GM13976 (cell line): ENCODE data around the gene SUPT3H.

Experiments
- DNase-seq: peaks from one replicate; pipeline ENCODE4 v3.0.0; 2012; ENCODE audit warnings: low spot score
- in situ Hi-C: fragments of 300-500 bp; cut with MboI; formaldehyde crosslinking; loops from one replicate; pipeline ENCODE4 v1.12.0; 2022; ENCODE audit warnings: low sequenced_read_pairs, mixed read lengths, inconsistent platforms; ENCODE audit not compliant: unreplicated experiment
- TF ChIP-seq, protein P1 (sequence below): IDR thresholded peaks from 2 replicates; pipeline ENCODE4 v1.5.1; 2012; ENCODE audit warnings: borderline replicate concordance, mild to moderate bottlenecking; ENCODE audit not compliant: insufficient read depth; ENCODE audit errors: extremely low read depth, missing control alignments, control extremely low read depth

SUPT3H gene

DNA sequence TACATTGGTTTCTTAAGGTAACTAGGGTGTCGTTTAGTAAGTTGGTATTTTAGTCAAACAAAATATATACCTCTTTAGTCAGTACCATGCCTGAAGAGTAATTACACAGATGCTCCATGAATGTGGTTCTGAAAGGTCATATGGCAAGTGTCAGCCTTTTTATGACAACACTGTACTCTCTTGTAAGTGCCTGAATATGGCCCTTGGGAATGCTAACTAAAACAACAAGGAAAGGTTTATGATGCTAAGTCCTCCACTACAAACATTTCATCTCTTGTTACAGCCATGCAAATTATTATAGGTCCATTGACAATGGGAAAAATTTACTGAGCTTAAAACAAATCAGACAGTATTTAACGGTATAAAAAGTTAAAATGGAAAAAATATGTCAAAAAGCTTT is 39.0 kb upstream of the SUPT3H start:
- in situ Hi-C loops: loop anchor here (25.0 kb wide), 1 partner anchor 754 kb away; no protein-coding TSS in a partner anchor
- TF ChIP-seq, protein P1, sequence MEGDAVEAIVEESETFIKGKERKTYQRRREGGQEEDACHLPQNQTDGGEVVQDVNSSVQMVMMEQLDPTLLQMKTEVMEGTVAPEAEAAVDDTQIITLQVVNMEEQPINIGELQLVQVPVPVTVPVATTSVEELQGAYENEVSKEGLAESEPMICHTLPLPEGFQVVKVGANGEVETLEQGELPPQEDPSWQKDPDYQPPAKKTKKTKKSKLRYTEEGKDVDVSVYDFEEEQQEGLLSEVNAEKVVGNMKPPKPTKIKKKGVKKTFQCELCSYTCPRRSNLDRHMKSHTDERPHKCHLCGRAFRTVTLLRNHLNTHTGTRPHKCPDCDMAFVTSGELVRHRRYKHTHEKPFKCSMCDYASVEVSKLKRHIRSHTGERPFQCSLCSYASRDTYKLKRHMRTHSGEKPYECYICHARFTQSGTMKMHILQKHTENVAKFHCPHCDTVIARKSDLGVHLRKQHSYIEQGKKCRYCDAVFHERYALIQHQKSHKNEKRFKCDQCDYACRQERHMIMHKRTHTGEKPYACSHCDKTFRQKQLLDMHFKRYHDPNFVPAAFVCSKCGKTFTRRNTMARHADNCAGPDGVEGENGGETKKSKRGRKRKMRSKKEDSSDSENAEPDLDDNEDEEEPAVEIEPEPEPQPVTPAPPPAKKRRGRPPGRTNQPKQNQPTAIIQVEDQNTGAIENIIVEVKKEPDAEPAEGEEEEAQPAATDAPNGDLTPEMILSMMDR: no peak
- DNase-seq: no peak

DNA sequence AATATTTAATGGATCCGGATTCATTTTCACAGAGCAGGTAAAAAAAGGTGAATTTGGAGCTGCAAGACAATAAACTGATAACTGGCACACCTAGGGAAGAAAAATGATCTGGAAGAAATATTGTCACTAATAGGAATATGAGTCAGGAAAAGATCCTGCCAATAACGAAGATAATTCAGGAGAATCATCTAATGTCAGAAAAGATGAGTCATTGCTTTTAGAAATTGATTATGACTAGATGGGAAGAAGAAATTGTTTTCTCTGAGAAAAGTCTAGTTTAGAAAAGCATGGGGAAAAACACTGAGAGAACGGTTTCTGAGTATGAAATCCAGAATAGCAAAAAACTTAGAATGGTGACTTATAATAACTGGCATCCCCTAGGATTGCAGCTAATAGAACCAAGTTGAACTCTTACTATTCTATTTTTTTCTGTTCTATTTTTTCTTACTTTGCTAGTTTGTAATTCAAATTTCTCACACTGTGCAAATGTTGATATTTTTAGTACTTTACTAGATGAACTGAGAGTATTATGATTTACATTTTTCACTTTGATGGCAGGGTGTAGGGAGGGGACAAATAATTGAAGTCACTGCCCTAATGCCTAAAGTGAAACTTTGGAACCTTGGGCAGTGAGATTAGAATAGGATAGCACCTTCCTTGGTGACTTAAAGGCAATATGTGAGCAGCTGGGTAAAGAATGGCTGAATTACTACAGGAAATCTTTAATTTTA is 38.2 kb upstream of the SUPT3H start:
- in situ Hi-C loops: loop anchor here (25.0 kb wide), 1 partner anchor 754 kb away; no protein-coding TSS in a partner anchor
- no peak for DNase-seq
- TF ChIP-seq, protein P1: no peak

DNA sequence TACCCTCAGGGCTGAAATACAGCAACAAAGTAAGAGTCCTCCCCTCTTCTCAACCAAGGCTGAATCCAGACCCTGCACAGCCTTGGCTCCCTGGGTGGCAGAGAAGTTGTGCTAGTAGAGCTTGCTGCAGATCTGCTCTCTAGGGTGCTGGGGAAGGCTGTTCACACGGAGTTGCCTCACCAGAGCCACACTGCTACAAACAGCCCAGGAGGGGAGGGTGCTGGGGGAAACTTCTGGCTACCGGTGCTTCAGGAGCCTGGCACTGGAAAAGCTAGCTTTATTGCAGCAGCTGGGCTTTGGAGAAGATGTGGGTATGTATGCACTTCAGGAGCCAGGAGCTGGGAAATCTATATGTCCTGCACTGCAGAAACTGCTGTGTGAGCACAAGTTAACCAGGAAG is 37.6 kb upstream of the SUPT3H start:
- no peak for DNase-seq
- in situ Hi-C loops: loop anchor here (25.0 kb wide), 1 partner anchor 753 kb away; no protein-coding TSS in a partner anchor
- TF ChIP-seq, protein P1: no peak

DNA sequence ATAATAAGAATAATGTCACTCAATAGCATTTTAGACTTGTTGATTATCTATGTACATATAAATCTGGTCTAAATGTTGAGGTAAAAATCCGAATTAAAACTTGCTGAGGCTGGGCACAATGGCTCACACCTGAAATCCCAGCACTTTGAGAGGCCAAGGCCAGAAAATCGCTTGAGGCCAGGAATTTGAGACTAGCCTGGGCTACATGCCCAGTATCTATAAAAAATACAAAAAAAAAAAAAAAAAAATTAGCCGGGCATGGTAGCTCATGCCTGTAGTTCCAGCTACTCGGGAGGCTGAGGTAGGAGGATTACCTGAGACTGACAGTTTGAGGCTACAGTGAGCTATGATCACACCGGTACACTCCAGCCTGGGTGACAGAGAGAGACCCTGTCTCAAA is 34.2 kb upstream of the SUPT3H start:
- in situ Hi-C loops: loop anchor here (25.0 kb wide), 1 partner anchor 750 kb away; no protein-coding TSS in a partner anchor
- DNase-seq: no peak
- TF ChIP-seq, protein P1: no peak

DNA sequence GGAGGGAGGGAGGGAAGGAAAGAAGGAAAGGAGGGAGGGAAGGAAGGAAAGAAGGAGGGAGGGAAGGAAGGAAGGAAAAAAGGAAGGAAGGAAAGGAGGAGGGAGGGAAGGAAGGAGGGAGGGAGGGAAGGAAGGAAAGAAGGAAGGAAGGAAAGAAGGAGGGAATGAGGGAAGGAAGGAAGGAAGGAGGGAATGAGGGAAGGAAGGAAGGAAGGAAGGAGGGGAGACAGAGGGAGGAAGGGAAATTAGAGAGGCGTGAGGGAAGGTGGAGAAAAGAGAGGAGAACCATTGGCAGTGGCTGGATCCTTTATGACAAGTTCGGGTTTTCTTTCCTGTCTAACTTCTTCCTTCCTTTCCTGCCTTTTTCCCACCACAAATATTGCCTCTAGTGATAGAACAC is 22.3 kb upstream of the SUPT3H start:
- in situ Hi-C loops: loop anchor here (25.0 kb wide), 1 partner anchor 738 kb away; no protein-coding TSS in a partner anchor
- TF ChIP-seq, protein P1: no peak
- no peak for DNase-seq

DNA sequence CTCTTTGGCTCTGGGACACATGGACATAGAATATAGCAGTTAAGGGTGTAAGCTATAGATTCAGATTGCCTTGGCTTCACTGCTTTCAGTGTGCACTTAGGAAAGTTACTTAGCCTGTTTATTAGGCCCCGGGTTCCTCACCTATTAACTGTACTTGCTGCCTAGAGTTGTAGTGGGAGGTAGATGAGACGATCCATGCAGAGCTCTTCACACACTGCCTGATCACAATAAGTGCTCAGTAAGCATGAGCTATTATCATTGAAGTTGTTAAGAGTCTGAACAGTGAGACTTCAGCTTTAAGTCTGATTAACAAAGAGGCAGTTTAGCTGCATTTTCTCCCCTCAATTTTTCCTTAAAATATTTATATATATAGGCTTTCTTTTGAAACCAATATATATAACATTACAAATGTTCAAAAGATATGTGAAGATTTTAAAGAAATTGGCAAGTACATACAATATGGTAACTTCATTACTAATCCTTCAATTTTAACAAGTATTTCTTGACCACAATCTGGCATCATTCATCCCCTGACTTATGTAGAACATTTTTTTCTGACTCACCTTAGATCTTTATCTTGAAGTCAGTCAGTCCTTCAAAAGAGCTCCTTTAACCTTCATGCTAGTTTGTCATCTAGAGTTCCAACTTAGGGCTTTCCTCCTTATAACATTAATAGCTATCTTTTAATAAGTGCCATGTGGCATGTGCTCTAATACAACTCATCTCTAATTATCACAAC is 20.5 kb upstream of the SUPT3H start:
- in situ Hi-C loops: no loop called here
- DNase-seq: no peak
- TF ChIP-seq, protein P1: no peak
